Stimulated activated naive B cell treated with anti-CD40 and anti-IgM and Interleukin-4, amounts not matched to agents 10 μg/mL and 1 μg/mL and 100 μg/mL, for 72 hours (primary cell): ENCODE measurements around the gene STRBP.

Experiments used
- ATAC-seq, 2 donors: fragments of 150-1000 bp; cut with Tn5 transposase; replicated peaks; 2 replicates each; pipeline ENCODE4 v1.10.0; 2021; ENCODE audit warnings: moderate library complexity in 1 of 2
- DNase-seq: peaks from one replicate; pipeline ENCODE4 v3.0.0; 2021
- H3K27ac Mint-ChIP-seq: one replicate; pipeline ENCODE4 v1.8.0; 2022; ENCODE audit warnings: mild to moderate bottlenecking, mixed read lengths
- H3K27me3 Mint-ChIP-seq, 2 donors: one replicate each; pipeline ENCODE4 v1.8.0; 2022; ENCODE audit warnings: mixed read lengths in 2 of 2
- H3K36me3 Mint-ChIP-seq, 2 donors: one replicate each; pipeline ENCODE4 v1.8.0; 2022; ENCODE audit warnings: mixed read lengths in 2 of 2, mild to moderate bottlenecking in 1 of 2
- H3K4me1 Mint-ChIP-seq, 2 donors: one replicate each; pipeline ENCODE4 v1.8.0; 2022; ENCODE audit warnings: mixed read lengths in 2 of 2, mild to moderate bottlenecking in 1 of 2
- H3K4me3 Mint-ChIP-seq, 2 donors: one replicate each; pipeline ENCODE4 v1.8.0; 2022; ENCODE audit warnings: mild to moderate bottlenecking in 2 of 2, mixed read lengths in 2 of 2, moderate library complexity in 1 of 2
- H3K9me3 Mint-ChIP-seq, 2 donors: one replicate each; pipeline ENCODE4 v1.8.0; 2022; ENCODE audit warnings: mixed read lengths in 2 of 2, mild to moderate bottlenecking in 1 of 2

STRBP gene

DNA sequence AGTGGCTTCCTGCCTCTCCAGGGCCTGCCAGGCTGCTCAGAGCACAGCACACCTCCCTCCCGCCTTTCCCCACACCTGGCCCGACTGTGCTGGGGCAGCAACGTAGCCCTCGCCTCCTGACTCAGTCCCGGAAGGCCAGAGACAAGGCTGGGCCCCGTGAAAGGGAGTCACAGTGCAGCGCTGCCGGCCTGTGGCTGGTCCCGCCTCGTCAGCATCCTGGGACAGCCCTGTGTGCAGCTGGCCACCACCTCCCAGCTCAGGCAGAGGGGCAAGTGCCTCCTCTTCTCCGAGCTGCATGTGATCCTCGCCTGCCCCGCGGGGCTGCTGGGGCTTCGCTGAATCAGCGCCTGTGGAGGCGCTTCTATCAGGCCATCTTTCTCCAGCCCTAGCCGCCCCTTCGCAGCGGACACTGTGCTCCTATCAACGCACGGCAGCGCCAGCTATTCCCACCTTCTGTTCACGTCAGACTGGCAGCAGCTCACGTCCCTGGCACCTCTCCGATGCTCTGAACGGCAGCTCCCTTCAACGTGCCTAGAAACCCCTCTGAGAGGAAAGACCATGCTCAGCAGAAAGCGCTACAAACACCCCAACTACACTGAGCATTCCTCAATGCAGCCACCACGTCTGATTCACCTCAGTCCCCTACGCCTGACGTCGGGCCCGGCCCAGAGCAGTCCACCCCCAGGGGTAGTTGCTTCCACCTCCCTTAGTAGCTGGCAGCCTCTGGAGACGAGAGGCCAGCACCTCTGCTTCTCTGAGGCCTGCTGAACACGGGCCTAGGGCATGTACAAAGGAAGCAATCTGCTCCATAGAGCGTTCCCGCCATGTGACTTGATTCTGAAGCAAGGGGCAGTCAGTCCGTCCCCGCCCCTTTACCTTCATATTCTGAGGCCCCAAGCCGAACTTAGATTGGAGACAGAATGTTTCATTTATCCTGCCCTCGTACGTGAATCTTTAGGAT is 156.1 kb downstream of the STRBP start:
- H3K4me3 Mint-ChIP-seq = peak overlapping the region in 1 of 2 donors; percentile 24

DNA sequence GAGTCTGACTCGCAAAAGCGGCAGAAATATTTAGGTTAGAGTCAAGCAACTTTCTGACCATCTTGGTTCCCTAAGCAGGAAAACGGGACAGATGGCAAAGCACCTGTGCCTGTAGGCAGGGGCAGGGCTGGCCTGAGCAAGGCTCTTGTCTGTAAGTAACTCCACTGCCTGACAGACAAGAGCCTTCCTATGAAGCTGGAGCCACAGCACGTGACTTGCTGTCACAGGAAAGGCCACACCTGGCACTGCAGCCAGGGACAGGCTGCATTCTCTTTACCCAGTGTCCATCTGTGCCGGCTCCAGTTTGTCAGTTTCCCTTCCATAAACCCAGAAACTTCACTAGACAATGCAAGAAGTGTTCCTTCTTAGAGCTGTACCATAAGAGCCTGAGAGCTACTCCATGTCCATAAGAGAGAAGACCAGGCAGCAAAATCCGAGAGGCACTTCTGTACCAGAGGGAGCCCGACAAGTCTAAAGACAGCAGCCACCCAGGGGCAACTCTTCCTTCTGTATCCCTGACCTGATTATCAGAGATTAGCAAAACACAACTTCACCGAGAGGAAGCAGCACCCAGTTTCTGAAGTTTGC is 156.9 kb downstream of the STRBP start:
- H3K4me3 Mint-ChIP-seq = no peak overlapping the region
- ATAC-seq = peak in 1 of 2 donors; percentile 3
- peak overlapping the region; percentile 78 for H3K27ac Mint-ChIP-seq
- peaks cover 17 to 31% of the 10 kb centered on the region in 2 donors for H3K4me1 Mint-ChIP-seq
- DNase-seq = no peak
- no peaks in the 10 kb centered on the region for H3K27me3 Mint-ChIP-seq
- no peaks in the 10 kb centered on the region for H3K9me3 Mint-ChIP-seq
- H3K36me3 Mint-ChIP-seq = peaks cover 53 to 71% of the 10 kb centered on the region in 2 donors

More for the DNA sequence above, 156.1 kb downstream of the STRBP start:
- Mint-ChIP-seq H3K4me1 (peaks cover 14 to 25% of the 10 kb centered on the region in 2 donors), H3K9me3 (no peaks in the 10 kb centered on the region), H3K27me3 (no peaks in the 10 kb centered on the region), H3K36me3 (peaks cover 48 to 69% of the 10 kb centered on the region in 2 donors), H3K27ac (peak overlapping the region; percentile 78)
- DNase-seq (no peak), ATAC-seq (peak; percentile 42 to 55)

DNA sequence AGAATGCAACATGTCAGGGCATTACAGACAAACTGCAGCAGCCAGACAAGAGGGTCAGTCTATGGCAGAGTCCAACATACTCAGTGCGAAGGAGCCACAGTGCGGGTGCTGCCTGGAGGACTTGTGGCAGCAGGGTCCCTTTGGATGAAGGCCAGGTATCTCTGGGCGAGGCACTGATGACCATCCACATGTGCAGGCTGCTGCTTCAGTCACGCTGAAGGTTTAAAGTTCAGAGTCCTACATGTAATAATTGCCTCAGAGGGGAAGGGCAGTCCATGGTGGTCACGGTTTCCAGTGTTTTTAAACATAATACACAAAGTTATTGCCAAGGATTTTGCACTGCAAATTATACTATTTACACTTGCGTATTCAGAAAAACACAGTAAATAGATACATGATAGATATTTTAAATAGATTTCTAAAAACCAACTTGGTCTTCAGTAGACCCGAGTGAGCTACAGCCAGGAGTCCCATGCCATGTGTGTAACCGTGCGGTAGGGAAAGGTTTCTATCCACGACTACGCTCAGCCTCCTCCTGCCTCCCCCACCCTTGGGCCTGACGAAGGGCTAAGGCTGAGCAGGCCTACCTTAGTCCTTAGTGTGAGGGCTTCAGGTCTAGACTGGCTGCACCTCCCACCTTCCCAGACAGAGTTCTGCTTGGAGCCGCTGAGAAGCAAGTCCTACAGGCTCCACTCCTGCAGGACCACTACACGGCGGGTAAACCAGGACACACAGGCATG is 158.7 kb downstream of the STRBP start:
- H3K27me3 Mint-ChIP-seq = no peaks in the 10 kb centered on the region
- no peak overlapping the region for H3K4me3 Mint-ChIP-seq
- no peaks in the 10 kb centered on the region for H3K9me3 Mint-ChIP-seq
- peak overlapping the region; percentile 84 for H3K27ac Mint-ChIP-seq
- no peak for ATAC-seq
- no peak for DNase-seq
- peaks cover 48 to 63% of the 10 kb centered on the region in 2 donors for H3K36me3 Mint-ChIP-seq
- H3K4me1 Mint-ChIP-seq = peaks cover 17 to 38% of the 10 kb centered on the region in 2 donors

DNA sequence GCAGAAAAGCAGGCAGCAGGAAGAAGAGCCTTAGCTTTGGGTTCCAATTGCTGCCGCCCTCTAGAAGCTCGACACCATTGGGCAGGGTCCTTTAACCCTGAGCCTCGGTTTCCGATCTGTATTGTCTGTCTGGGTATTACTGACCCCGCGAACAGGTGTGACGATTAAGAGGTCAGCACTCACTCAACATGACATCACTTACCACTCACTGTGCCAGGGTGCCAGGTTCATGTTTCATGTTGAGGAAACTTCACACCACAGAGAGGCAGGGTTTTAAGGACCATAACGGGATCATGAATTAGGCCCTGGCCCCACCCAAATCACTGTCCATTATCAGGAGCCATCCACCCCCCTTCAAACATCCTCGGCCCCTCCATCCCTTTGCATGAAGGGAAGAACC is 159.4 kb downstream of the STRBP start:
- Mint-ChIP-seq H3K4me1 (peaks cover 16 to 38% of the 10 kb centered on the region in 2 donors), H3K27ac (peak overlapping the region; percentile 84), H3K9me3 (no peaks in the 10 kb centered on the region), H3K27me3 (no peaks in the 10 kb centered on the region), H3K36me3 (peaks cover 42 to 57% of the 10 kb centered on the region in 2 donors), H3K4me3 (peak overlapping the region in 1 of 2 donors; percentile 19)
- DNase-seq = no peak
- no peak for ATAC-seq

DNA sequence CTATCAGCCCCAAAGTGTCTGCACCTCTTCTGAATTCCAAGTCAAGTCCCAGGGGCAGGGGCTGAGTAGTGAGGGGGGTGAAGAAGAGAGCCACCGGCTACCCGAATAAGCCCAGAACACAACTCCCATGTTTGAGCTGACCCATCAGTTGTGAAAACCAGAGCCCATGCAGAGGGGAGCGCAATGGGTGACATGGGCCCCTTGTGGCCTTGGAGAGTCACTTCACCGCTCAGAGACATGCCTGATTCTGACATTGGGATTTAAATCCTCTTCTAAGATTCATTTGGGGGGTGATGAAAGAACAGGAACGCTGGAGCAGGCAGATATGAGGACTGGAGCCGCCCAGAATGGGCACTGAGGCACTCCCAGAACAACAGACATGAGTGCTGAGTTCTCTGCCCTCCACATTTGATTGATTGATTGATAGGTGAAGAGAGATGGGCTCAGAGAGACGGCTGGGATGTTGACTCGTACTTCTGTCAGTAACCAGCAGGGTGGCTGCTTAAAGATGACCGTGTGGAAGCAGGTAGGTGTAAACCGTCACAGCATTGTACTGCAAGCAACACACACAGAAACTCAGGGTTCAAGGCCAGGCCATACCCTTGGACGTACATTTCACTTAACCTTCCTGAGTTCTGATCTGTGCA is 160.6 kb downstream of the STRBP start:
- Mint-ChIP-seq H3K4me3 (no peak overlapping the region), H3K27ac (peak overlapping the region; percentile 84), H3K27me3 (no peaks in the 10 kb centered on the region), H3K36me3 (peaks cover 41 to 61% of the 10 kb centered on the region in 2 donors), H3K9me3 (no peaks in the 10 kb centered on the region), H3K4me1 (peaks cover 17 to 35% of the 10 kb centered on the region in 2 donors)
- ATAC-seq (peak; percentile 26 to 35), DNase-seq (no peak)

DNA sequence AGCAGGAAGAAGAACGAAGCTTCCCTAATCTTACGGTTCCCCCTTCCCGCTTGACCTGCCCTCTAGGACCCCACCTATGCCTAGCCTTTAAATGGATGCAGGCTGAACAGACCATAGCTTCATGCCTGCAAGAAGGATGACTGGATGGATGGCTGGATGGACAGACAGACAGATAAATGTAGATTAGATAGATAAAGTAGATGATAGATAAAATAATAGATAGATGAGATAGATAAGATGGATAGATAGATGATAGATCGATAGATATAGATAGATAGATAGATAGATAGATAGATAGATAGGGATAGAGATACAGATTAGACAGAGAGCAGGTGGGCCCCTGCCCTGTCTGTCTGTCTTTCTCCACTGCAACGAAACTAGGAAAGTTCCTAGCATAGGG is 162.9 kb downstream of the STRBP start:
- Mint-ChIP-seq H3K27me3 (no peaks in the 10 kb centered on the region), H3K9me3 (no peaks in the 10 kb centered on the region), H3K4me3 (no peak overlapping the region), H3K4me1 (peaks cover 18 to 37% of the 10 kb centered on the region in 2 donors), H3K36me3 (peaks cover 47 to 66% of the 10 kb centered on the region in 2 donors), H3K27ac (peak overlapping the region; percentile 65)
- no peak for ATAC-seq
- DNase-seq = no peak

DNA sequence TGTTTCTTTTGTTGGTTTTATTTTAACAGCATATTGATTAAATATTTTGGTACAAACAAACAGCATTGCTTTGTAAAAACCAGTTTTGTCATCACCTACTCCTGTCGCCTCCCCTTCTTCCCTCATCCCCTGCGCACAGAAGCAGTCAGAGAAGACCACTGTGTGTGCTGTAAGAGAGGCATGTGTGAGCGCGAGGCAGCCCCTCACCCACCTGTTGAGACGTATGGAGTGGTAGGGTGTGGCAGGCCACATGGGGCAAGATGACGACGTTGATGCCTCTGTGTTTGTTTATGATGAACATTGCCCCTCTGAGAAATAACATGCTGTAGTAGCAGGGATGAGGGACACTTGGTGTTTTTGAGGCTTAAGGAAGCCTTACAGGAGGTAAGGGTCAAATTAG is 163.6 kb downstream of the STRBP start:
- no peaks in the 10 kb centered on the region for H3K27me3 Mint-ChIP-seq
- ATAC-seq (no peak), DNase-seq (no peak)
- H3K4me3 Mint-ChIP-seq = no peak overlapping the region
- no peaks in the 10 kb centered on the region for H3K9me3 Mint-ChIP-seq
- H3K36me3 Mint-ChIP-seq = peaks cover 49 to 69% of the 10 kb centered on the region in 2 donors
- H3K4me1 Mint-ChIP-seq = peaks cover 18 to 37% of the 10 kb centered on the region in 2 donors
- peak overlapping the region; percentile 65 for H3K27ac Mint-ChIP-seq

DNA sequence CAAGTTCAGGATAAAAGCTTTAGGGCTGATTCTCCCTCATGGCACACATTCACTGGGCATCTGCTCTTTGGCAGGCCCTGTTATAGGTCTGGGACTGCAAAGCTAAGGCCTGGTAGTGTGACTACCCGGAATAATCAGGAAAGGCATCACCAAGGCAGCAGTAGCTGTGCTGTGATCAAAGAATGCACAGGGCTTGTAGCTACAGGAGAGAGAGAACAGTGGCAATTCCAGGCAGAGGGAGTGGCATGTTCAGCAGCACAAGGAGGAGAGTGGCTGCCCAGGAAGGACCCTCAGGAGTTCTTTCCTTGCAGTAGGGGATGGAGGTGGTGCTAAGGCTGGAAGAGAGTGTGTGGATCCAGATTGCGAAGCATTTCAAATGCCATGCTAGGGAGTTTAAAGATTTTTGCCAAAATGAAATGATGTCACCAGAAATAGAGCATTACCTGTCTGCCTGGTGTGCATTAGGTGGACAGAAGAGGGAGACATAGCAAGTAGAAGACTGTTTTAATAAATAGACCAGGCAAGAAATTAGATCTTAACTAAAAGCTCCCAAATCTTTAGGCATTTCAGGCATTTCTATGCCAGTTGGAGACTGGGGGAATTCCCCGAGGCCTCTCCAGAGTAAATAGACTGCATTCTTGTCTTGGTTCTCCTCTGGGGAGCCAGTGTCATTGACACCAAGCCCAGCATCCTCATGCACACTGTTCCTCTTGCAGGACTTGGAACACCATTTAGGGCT is 165.8 kb downstream of the STRBP start:
- peaks cover 25 to 53% of the 10 kb centered on the region in 2 donors for H3K4me1 Mint-ChIP-seq
- peaks cover 51 to 71% of the 10 kb centered on the region in 2 donors for H3K36me3 Mint-ChIP-seq
- peak in 1 of 2 donors; percentile 40 for ATAC-seq
- peak overlapping the region; percentile 89 for H3K27ac Mint-ChIP-seq
- DNase-seq = no peak
- no peaks in the 10 kb centered on the region for H3K27me3 Mint-ChIP-seq
- no peaks in the 10 kb centered on the region for H3K9me3 Mint-ChIP-seq
- peak overlapping the region; percentile 15 to 67 for H3K4me3 Mint-ChIP-seq

DNA sequence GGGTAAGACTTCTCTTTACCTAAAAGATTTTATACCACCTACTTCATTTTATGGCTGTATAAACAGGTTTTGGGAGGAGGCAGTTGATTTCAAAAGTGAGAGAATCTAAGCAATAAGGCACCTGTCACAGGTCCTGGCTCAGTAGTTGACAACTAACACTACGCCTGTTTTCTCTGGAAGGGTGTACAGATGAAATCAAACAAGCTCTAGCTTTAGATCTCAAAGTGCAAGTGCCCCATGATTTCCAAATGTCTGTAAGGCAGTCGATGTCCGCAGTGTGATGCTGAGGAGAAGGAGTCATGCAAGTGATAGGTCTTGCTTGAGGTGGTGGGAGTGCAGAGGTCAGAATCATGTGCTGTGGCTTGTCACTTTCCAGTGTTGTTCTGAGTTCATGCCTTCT is 168.8 kb downstream of the STRBP start:
- Mint-ChIP-seq H3K4me1 (peaks cover 34 to 67% of the 10 kb centered on the region in 2 donors), H3K4me3 (peak overlapping the region; percentile 66 to 80), H3K9me3 (no peaks in the 10 kb centered on the region), H3K27me3 (no peaks in the 10 kb centered on the region), H3K27ac (peak overlapping the region; percentile 93), H3K36me3 (peaks cover 50 to 80% of the 10 kb centered on the region in 2 donors)
- no peak for DNase-seq
- no peak for ATAC-seq

DNA sequence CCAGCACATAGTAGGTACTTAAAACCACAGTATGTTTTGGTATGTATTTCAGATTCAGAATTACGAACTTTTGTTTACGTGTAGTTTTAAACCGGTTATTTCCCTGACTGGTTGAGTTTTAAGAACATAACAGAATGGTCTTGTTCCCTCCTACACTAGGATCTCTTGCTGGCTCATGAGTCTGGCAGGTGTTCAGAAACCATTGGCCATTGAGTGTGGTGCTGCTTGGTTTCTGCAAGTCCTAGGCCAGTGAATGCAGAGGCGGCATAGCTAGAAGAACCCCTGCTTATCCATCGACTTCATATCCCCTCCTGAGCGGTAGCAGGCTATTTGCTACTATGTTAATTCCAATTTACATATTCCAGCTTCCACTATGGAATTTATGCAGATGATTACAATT is 169.3 kb downstream of the STRBP start:
- DNase-seq = no peak
- peak overlapping the region; percentile 93 for H3K27ac Mint-ChIP-seq
- no peaks in the 10 kb centered on the region for H3K9me3 Mint-ChIP-seq
- ATAC-seq = no peak
- no peaks in the 10 kb centered on the region for H3K27me3 Mint-ChIP-seq
- H3K4me1 Mint-ChIP-seq = peaks cover 36 to 71% of the 10 kb centered on the region in 2 donors
- peaks cover 50 to 83% of the 10 kb centered on the region in 2 donors for H3K36me3 Mint-ChIP-seq
- peak overlapping the region; percentile 79 to 80 for H3K4me3 Mint-ChIP-seq

DNA sequence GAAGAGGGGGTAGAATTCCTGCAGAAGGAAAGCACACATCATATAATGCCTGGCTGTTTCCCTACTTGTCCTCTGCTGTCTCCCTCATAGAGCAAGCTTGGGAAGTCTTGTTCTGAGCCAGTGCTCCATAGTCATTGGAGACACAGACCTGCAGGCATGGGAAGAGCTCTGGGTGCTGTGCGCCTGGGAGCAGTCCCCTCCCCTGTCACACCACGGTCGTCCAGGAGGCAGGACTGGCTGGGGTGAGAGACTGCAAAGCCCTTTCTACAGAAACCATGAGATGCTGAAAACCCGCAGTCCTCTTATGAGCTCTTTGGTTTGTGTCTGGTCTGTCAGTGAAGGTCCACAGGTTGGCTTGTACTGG is 170.3 kb downstream of the STRBP start:
- peaks cover 52 to 85% of the 10 kb centered on the region in 2 donors for H3K36me3 Mint-ChIP-seq
- H3K9me3 Mint-ChIP-seq = no peaks in the 10 kb centered on the region
- H3K27me3 Mint-ChIP-seq = no peaks in the 10 kb centered on the region
- H3K4me3 Mint-ChIP-seq = peak overlapping the region; percentile 79 to 80
- peak overlapping the region; percentile 94 for H3K27ac Mint-ChIP-seq
- ATAC-seq (no peak), DNase-seq (no peak)
- H3K4me1 Mint-ChIP-seq = peaks cover 41 to 79% of the 10 kb centered on the region in 2 donors

DNA sequence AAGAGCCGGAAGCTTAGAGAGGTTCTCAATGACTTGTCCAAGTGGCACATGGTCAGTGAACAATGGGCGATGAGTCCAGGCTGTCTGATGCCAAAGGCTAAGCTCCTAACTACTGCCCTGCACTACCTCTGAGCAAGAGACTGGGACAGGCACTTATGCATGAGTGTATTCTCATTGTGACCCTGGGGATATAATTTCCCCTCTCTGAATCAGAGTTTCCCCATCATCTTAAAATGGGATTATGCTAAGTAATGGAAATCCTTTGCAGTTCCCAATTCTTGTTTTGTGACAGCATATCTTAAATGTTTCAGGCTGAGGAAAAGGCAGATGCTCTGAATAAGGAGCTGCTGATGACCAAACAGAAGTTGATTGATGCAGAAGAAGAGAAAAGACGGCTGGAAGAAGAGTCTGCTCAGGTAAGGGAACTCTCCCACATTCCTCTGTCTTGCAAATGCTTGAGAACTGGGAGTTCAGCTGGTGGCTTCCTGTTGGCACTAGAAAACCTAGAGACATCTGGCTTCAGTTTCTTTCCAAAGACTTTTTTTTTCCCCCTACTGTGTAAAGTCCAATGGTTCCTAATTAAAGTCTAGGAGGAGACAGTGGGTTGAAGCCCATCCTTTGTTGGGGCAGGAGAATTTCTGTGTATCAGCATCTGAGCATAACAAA is 170.8 kb downstream of the STRBP start:
- H3K36me3 Mint-ChIP-seq = peaks cover 51 to 84% of the 10 kb centered on the region in 2 donors
- no peak for ATAC-seq
- peak overlapping the region; percentile 79 to 80 for H3K4me3 Mint-ChIP-seq
- peaks cover 43 to 79% of the 10 kb centered on the region in 2 donors for H3K4me1 Mint-ChIP-seq
- H3K27ac Mint-ChIP-seq = peak overlapping the region; percentile 94
- no peak for DNase-seq
- no peaks in the 10 kb centered on the region for H3K9me3 Mint-ChIP-seq
- H3K27me3 Mint-ChIP-seq = no peaks in the 10 kb centered on the region

DNA sequence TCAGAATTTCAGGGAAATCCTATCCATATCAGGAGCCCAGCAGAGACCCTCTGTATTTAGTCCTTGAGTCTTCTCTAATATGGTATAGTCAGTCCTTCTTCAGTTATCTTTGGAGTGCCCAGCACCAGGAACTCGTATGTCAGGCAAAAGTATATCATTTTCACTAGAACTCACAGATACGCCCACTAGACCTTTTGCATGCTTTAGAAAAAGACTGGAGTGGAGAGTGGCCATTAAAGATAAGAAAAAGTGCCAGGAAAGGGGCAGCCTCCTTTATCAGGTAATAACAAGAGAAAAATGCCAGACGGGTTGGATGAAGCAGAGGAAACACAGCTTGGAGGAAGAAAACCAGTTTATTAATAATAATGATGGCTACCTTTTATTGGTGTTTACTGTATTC is 171.4 kb downstream of the STRBP start:
- peak overlapping the region; percentile 37 to 79 for H3K4me3 Mint-ChIP-seq
- H3K27ac Mint-ChIP-seq = peak overlapping the region; percentile 94
- H3K27me3 Mint-ChIP-seq = no peaks in the 10 kb centered on the region
- ATAC-seq (no peak), DNase-seq (no peak)
- peaks cover 43 to 78% of the 10 kb centered on the region in 2 donors for H3K4me1 Mint-ChIP-seq
- H3K9me3 Mint-ChIP-seq = no peaks in the 10 kb centered on the region
- H3K36me3 Mint-ChIP-seq = peaks cover 50 to 84% of the 10 kb centered on the region in 2 donors
